ENCODE results near the gene SPIB.

GRCh38 chr19:50480281-50481111 is 61.8 kb downstream of the SPIB start:
- no peak for TF ChIP-seq CTCF (optimal IDR thresholded peaks at IDR 0.05 in 1 of 3, IDR thresholded peaks at IDR 0.05 in 1 of 3, conservative IDR thresholded peaks at IDR 0.05 in 1 of 3; ENCODE audit: extremely low read depth in 1 of 3, insufficient read depth in 2 of 3, low read length in 3 of 3)
- TF ChIP-seq EZH2 (IDR thresholded peaks at IDR 0.05; ENCODE audit: low read length), result no peak
